HL-60 (cell line): ENCODE results near the gene BARX1.

ENCODE experiments used
- CTCF ChIP-seq: IDR thresholded peaks from one replicate; pipeline ENCODE4 v1.5.1; 2011; ENCODE audit warnings: low read length, control low read depth, inconsistent platforms; ENCODE audit not compliant: insufficient read depth
- GABPA ChIP-seq: IDR thresholded peaks from 2 replicates; pipeline ENCODE4 v1.6.1; 2012; ENCODE audit warnings: low read depth
- POLR2AphosphoS5 ChIP-seq: IDR thresholded peaks from 2 replicates; pipeline ENCODE4 v1.6.1; 2012; ENCODE audit warnings: low read depth
- SPI1 ChIP-seq: IDR thresholded peaks from 2 replicates; pipeline ENCODE4 v1.6.1; 2012; ENCODE audit warnings: low read depth, mild to moderate bottlenecking, borderline replicate concordance

GRCh38 chr9:93917121-93917853, 37.9 kb downstream of the BARX1 start:
- TF ChIP-seq CTCF (no peak), SPI1 (no peak), GABPA (no peak), POLR2AphosphoS5 (no peak)
